ENCODE measurements around the gene AMER2. TPM values are rescaled to one million over a fixed set of nuclear protein-coding genes. Genes with fewer than 3 reads are reported as not detected.

The AMER2 gene
- total RNA-seq, 1 experiment from 2014 or later: 0.17 TPM

DNA sequence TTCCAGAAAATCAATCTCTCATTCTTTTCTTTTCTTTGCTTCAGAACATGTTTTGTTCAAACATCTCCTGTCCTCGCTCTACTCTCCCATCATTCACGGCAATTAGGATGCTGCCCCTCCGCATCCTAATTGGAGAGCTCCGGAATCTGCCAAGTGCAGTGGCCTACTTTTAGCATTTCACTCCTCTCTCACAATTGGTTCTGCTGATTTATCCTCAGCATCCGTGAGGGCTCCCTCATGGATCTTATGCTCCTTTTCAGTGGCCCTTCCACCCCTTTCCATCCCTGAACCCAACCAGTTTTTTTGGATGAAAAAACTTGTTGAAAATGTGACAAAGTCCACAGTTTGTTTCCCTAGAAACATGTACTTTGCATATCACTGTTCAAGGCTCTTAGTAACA, 22.4 kb downstream of the AMER2 start:
- no peaks in the 10 kb centered on the region for H3K36me3 ChIP-seq (replicated peaks; ENCODE audit: control insufficient read depth, insufficient read depth, low read length)
- no peak overlapping the region for H3K4me3 ChIP-seq (ENCODE audit: insufficient read depth, low read depth, low read length)
- no peaks in the 10 kb centered on the region for H3K27me3 ChIP-seq (ENCODE audit: control insufficient read depth, insufficient read depth, low read length)
- no peak for DNase-seq

DNA sequence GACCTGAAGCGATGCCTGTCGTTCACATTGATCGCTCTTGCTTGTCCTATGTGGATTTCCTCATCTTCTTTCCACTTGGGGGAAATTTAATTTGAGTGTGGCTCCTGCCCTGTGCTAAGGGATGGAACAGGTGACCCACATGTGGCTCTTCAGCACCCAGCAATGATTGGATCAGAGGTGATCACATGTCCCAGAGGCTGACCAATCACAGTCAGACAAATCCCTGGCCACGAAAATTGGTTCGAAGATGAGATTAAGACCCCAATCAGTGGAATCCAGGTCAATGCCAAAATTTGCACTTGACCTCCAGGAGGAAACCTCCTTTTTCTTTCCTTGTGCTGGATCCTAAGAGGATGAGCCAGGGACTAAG, 23.7 kb downstream of the AMER2 start:
- DNase-seq: no peak
- Histone ChIP-seq H3K36me3 (replicated peaks; ENCODE audit: control insufficient read depth, insufficient read depth, low read length) (no peaks in the 10 kb centered on the region), H3K4me3 (ENCODE audit: insufficient read depth, low read depth, low read length) (no peak overlapping the region), H3K27me3 (ENCODE audit: control insufficient read depth, insufficient read depth, low read length) (no peaks in the 10 kb centered on the region)

DNA sequence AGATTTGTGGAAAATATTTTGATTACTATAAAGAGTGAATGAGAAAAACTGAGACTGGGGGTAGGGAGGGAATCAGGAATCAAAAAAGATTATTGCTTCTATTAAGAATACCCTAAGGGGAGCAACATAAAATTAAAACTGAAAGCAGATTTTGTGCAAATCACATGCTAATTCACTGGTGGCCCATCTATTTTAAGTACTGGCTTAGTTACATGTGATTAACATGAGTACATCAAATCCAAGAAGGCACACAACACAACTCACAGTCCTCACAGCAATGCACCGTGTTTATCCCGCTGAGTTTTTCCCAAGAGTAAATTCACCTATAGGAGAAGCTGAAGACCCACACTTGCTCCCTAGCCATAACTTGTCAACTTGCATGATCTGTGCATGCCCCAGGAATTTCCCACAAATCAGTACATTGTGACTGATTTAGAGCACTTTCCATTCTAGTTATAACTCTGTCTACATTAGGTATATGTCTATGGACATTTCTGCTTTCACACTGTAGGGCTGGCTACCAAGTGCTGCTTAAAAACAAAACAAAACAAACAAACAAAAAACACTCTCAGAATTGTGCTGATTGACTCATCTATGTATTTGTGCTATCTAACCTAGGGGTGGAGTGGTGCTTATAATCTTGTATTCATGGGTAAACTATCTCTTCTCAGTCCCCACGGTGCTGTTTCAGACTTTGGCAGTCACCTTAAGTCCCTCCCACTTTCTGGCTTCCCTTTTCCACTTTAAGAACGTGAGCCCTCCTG, 24.3 kb downstream of the AMER2 start:
- no peak overlapping the region for H3K4me3 ChIP-seq (ENCODE audit: insufficient read depth, low read depth, low read length)
- DNase-seq: no peak
- no peaks in the 10 kb centered on the region for H3K27me3 ChIP-seq (ENCODE audit: control insufficient read depth, insufficient read depth, low read length)
- H3K36me3 ChIP-seq (replicated peaks; ENCODE audit: control insufficient read depth, insufficient read depth, low read length): no peaks in the 10 kb centered on the region

DNA sequence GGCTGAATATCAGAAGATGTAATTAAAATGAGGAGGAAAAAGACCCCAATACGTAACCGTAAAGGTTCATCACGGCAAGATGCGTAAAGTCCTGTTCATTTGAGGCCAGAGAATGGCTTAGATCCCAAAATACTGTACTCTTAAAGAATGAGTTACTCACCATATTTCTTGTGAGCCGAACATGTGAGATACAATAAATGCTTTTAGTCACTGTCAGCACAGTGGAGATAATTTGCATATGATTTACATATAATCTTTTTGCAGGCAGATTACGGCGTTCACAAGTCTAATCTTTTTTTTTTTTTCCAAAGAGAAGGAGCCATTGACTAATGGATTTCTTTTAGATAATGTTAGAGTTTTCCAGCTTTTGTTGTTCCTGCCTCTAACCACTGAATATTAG, 28.4 kb downstream of the AMER2 start:
- Histone ChIP-seq H3K36me3 (replicated peaks; ENCODE audit: control insufficient read depth, insufficient read depth, low read length) (no peaks in the 10 kb centered on the region), H3K27me3 (ENCODE audit: control insufficient read depth, insufficient read depth, low read length) (no peaks in the 10 kb centered on the region), H3K4me3 (ENCODE audit: insufficient read depth, low read depth, low read length) (no peak overlapping the region)
- DNase-seq: no peak

DNA sequence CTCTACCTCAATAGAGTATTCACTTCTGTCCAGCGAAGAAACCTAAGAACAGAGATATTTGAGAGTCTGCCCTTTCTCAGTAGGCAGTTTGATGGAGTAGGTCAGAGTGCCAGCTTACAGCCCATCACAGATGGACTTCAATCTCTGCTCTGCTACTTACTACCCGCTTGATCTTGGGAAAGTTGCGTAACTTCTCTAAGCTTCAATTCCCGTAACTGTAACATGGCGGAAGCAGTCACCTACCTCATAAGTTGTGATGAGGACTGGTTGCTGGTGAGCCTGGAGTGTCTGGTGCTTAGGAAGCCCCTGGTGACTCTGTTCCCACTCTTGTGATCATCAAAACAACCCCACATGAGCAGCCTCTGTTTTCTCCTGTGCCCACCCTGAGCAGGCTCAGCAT, 31.0 kb downstream of the AMER2 start:
- no peaks in the 10 kb centered on the region for H3K27me3 ChIP-seq (ENCODE audit: control insufficient read depth, insufficient read depth, low read length)
- no peak overlapping the region for H3K4me3 ChIP-seq (ENCODE audit: insufficient read depth, low read depth, low read length)
- no peak for DNase-seq
- no peaks in the 10 kb centered on the region for H3K36me3 ChIP-seq (replicated peaks; ENCODE audit: control insufficient read depth, insufficient read depth, low read length)

DNA sequence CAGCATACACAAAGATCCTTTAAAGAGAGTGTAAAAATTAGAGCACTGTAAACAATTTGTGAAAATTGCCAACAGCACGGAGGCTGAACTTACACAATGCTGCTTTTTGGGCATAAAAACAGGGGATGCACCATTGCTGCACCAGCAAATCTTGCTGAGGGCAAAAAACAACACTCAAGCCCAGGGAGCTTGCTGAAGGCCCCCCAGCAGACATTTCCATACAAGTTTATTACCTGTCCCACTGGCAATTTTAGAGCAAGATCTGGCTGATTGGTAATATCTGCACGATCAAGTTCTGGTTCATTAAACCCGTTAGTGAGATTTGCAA, 34.3 kb downstream of the AMER2 start:
- no peak for DNase-seq
- H3K27me3 ChIP-seq (ENCODE audit: control insufficient read depth, insufficient read depth, low read length): no peaks in the 10 kb centered on the region
- no peaks in the 10 kb centered on the region for H3K36me3 ChIP-seq (replicated peaks; ENCODE audit: control insufficient read depth, insufficient read depth, low read length)
- H3K4me3 ChIP-seq (ENCODE audit: insufficient read depth, low read depth, low read length): no peak overlapping the region

DNA sequence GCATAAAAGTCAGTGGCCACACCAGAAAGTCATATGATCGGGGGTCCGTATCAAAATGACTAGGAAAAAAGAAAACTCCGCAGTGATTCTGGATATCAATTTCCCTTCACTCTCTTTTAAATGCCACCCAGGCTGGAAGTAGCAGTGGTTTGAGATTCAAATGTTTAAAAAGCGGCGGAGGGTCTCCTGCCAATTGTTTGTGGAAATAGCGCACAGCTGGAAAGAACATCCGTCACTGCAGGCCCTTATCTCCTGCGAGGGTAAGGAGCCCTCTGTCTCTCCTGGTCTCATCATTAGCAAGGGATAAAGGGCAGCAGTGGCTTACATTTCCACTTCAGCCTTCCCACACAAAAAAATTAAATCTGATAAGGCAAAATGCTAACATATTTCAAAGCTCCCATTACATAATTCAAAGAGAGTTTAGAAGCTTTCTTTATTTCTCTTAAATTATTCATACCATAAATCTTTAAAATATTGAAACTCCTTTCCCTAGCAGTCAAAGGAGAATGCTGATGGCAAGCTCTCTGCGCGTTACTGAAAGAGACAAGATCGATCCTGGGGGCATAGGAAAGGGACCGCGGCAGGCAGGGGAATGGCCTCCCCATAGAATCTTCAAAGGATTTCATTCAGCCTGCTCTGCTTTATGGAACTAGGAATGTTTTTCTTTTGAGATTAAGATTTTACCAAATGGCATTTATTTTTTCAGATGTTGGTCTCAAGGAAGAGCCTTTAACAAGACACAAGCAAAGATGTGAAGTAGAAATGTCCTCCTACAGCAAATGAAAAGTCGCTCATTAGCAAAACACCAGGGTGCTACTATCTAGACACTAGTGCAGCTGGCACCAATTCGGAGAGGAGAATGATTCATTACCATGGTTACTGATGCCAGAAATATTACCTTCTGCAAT, 35.0 kb downstream of the AMER2 start:
- Histone ChIP-seq H3K4me3 (ENCODE audit: insufficient read depth, low read depth, low read length) (no peak overlapping the region), H3K36me3 (replicated peaks; ENCODE audit: control insufficient read depth, insufficient read depth, low read length) (no peaks in the 10 kb centered on the region), H3K27me3 (ENCODE audit: control insufficient read depth, insufficient read depth, low read length) (no peaks in the 10 kb centered on the region)
- peak; percentile 39 for DNase-seq

DNA sequence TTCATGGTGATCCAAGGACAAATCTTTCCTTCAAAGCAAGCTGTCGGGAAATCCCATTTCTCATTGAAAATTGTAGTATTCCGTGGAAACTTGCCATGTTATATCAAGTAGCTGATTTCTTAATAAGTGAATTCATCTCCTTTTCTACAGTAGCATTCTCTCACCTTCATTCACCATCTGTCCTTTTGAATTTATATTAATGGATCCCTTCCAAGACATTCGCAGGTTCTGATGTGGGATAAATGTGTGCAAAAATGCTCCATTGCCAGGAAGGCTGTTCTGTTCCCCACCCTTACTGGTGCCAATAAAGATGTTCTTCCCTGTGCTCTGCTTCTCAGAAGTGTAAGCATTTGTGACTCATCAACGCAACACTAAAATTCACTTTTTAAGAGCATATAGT, 36.2 kb downstream of the AMER2 start:
- H3K27me3 ChIP-seq (ENCODE audit: control insufficient read depth, insufficient read depth, low read length): no peaks in the 10 kb centered on the region
- DNase-seq: no peak

DNA sequence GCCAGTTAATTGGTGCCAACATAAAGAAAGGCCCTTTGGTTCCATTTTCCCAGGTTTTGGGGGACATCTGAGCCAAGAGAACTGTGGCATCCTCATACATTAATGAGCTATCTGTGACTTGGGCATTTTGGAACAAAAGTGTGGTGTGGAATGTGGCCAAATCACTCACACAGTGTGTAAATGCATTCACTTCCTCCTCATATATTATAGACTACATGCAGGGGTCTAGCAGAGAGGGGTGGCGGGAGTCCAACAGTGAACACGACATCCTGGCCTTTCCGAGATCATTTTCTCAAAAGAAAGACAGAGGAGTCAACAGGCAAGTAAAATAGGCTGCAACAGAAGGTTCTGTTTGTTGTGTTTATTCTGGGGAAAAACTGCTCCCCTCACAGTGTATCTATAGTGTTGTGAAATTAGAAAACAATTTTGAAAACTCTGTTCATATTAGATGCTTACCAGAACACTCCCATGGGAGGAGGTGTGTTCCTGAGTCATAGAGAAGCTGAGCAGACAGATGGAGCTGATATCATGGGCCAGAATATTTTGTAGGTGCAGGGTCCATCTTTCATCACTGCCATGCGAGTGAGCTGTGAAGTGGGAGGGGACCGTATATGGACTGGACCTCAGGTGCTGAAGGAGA, 39.2 kb downstream of the AMER2 start:
- H3K36me3 ChIP-seq (replicated peaks; ENCODE audit: control insufficient read depth, insufficient read depth, low read length): no peaks in the 10 kb centered on the region
- no peaks in the 10 kb centered on the region for H3K27me3 ChIP-seq (ENCODE audit: control insufficient read depth, insufficient read depth, low read length)
- H3K4me3 ChIP-seq (ENCODE audit: insufficient read depth, low read depth, low read length): no peak overlapping the region
- no peak for DNase-seq

More for the DNA sequence above, 36.2 kb downstream of the AMER2 start:
- Histone ChIP-seq H3K36me3 (replicated peaks; ENCODE audit: control insufficient read depth, insufficient read depth, low read length) (no peaks in the 10 kb centered on the region), H3K4me3 (ENCODE audit: insufficient read depth, low read depth, low read length) (no peak overlapping the region)

DNA sequence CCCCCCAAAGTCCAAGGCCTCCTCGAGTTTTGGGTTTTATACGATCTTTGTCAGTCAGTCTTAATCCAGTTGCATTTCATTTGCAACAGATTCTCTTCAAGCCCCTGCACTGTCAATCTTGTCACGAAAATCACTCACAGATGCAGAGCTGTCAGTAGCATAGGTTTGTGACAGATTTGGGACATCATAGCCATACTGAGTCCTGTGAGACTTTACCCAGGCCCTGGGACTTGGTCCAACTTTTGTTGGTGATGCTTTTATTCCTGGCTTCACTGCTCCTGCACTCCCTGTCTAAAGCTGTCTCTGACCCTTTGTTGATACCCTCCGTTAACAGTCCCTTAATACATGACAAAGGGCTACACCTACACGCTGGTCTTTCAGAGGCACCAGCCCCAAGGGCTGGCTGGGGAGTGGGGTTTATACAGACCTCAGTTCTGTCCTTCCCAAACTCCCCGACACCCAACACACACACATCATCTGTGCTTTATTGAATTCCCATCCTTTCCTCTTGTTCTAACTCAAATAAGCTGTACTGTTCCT, 40.1 kb downstream of the AMER2 start:
- no peaks in the 10 kb centered on the region for H3K27me3 ChIP-seq (ENCODE audit: control insufficient read depth, insufficient read depth, low read length)
- H3K36me3 ChIP-seq (replicated peaks; ENCODE audit: control insufficient read depth, insufficient read depth, low read length): no peaks in the 10 kb centered on the region
- no peak overlapping the region for H3K4me3 ChIP-seq (ENCODE audit: insufficient read depth, low read depth, low read length)
- DNase-seq: no peak

DNA sequence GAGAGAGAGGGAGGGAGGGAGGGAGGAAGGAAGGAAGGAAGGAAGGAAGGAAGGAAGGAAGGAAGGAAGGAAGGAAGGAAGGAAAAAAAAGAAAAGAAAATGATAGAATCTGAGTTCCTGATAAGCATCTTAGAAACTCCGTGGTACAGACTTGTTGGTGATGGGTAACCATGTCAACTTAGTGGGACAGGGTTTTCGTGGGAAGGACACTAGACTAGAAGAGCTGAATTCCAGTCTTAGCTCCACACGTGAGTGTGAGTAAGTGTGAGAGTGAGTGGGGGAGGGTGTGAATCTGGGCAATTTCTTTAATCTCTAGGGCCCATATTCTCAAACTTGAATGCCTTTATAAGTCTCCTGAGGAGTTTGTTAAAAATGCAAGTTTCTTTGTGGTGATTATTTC, 41.1 kb downstream of the AMER2 start:
- no peak for DNase-seq
- Histone ChIP-seq H3K36me3 (replicated peaks; ENCODE audit: control insufficient read depth, insufficient read depth, low read length) (no peaks in the 10 kb centered on the region), H3K4me3 (ENCODE audit: insufficient read depth, low read depth, low read length) (no peak overlapping the region), H3K27me3 (ENCODE audit: control insufficient read depth, insufficient read depth, low read length) (no peaks in the 10 kb centered on the region)

DNA sequence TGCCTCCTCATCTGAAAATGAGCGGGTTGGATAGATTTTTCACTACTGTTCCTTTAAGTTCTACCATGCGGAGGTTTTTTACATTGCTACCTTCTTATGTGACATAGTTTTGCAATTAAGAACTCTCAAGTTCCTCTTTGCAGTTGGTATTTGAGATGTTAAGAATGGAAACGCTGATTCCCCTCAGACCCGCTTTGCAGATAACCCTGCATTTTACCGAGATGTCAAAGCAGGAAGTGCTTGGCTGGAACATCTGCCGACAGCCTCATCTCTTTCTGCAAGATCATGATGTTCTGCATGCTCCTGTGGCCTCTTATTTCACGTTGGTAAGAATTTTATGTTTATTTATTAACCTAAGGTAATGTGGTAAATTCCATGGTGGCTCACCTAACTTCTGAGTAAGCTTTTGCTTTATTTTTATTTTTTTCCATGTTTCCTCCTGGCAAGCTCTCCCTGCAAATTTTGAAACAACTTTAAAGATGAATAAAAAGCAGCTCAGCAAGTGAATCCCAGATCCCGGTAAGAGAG, 53.6 kb downstream of the AMER2 start:
- no peak for DNase-seq
- Histone ChIP-seq H3K27me3 (ENCODE audit: control insufficient read depth, insufficient read depth, low read length) (no peaks in the 10 kb centered on the region), H3K4me3 (ENCODE audit: insufficient read depth, low read depth, low read length) (no peak overlapping the region), H3K36me3 (replicated peaks; ENCODE audit: control insufficient read depth, insufficient read depth, low read length) (no peaks in the 10 kb centered on the region)

DNA sequence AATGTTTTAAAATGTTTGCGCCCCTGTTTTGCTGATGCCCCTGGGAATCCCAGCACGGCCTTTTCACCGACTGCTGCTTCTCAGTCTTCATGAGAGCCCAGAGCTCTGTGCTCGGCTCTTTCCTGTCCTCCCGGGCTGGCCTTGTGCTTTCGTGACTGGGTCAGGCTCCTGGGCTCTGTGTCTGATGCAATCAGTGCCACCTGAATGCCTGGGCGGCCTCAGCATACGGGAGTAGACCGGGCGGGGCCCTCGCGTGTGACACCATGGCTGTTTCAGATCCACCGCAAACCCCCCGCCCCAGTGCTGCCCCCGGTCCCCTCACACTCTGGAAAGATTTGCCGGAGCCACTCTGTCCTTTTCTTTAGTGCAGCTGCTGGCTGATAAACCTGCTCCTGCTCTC, 54.8 kb downstream of the AMER2 start:
- no peaks in the 10 kb centered on the region for H3K27me3 ChIP-seq (ENCODE audit: control insufficient read depth, insufficient read depth, low read length)
- H3K4me3 ChIP-seq (ENCODE audit: insufficient read depth, low read depth, low read length): no peak overlapping the region
- H3K36me3 ChIP-seq (replicated peaks; ENCODE audit: control insufficient read depth, insufficient read depth, low read length): no peaks in the 10 kb centered on the region
- no peak for DNase-seq

DNA sequence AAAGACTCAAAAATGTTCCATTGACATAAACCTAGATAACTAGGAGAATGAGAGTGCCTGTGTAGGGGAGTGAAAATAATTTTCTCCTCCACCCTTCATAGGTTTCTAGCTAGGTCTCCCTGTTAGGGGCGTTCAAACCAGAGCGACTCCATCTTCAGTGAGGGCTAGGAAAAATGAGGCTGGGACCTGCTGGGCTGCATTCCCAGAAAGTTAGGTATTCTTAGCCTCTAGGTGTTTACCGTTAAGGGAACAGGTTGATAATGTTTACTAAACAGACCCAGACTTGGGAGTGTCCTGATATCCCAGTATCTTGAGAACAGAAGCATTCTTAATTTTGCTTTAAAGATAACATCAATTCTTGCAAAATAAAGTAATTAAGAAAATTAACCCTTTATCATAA, 56.0 kb downstream of the AMER2 start:
- no peaks in the 10 kb centered on the region for H3K36me3 ChIP-seq (replicated peaks; ENCODE audit: control insufficient read depth, insufficient read depth, low read length)
- H3K27me3 ChIP-seq (ENCODE audit: control insufficient read depth, insufficient read depth, low read length): no peaks in the 10 kb centered on the region
- no peak for DNase-seq
- H3K4me3 ChIP-seq (ENCODE audit: insufficient read depth, low read depth, low read length): no peak overlapping the region

Measured in H7 (cell line).